H9 (cell line): Measurements from ENCODE around the gene ANKRD11. TPM values are rescaled to one million over a fixed set of nuclear protein-coding genes. Genes with fewer than 3 reads are reported as not detected.

Experiments
- DNase-seq: peaks from one replicate; pipeline ENCODE4 v3.0.0-alpha.2; 2017
- H2AFZ ChIP-seq: one replicate; pipeline ENCODE4 v1.6.1; 2013; ENCODE audit warnings: mild to moderate bottlenecking, low read length, control low read depth, moderate library complexity
- H2AK5ac ChIP-seq: 2 replicates; pipeline ENCODE4 v1.6.1; 2013; ENCODE audit warnings: low read length, control low read depth, mixed read lengths; ENCODE audit not compliant: insufficient read length
- H2BK120ac ChIP-seq: one replicate; pipeline ENCODE4 v1.6.1; 2013; ENCODE audit warnings: low read depth, mild to moderate bottlenecking, low read length, control low read depth, inconsistent platforms; ENCODE audit not compliant: poor library complexity, severe bottlenecking
- H2BK12ac ChIP-seq: 2 replicates; pipeline ENCODE4 v1.6.1; 2013; ENCODE audit warnings: low read length, control low read depth, mixed read lengths, low read depth; ENCODE audit not compliant: insufficient read length
- H2BK15ac ChIP-seq: 2 replicates; pipeline ENCODE4 v1.6.1; 2013; ENCODE audit warnings: low read depth, low read length, control low read depth
- H2BK20ac ChIP-seq: one replicate; pipeline ENCODE4 v1.6.1; 2013; ENCODE audit warnings: low read depth, mild to moderate bottlenecking, low read length, control low read depth, inconsistent platforms; ENCODE audit not compliant: poor library complexity, severe bottlenecking
- H2BK5ac ChIP-seq: 2 replicates; pipeline ENCODE4 v1.6.1; 2013; ENCODE audit warnings: low read length, control low read depth, mixed read lengths; ENCODE audit not compliant: insufficient read length
- H3K14ac ChIP-seq: 2 replicates; pipeline ENCODE4 v1.6.1; 2013; ENCODE audit warnings: low read length, control low read depth; ENCODE audit not compliant: insufficient read depth
- H3K18ac ChIP-seq: 2 replicates; pipeline ENCODE4 v1.6.1; 2013; ENCODE audit warnings: low read depth, mild to moderate bottlenecking, mixed read lengths, low read length, control low read depth; ENCODE audit not compliant: insufficient read length
- H3K23ac ChIP-seq: 2 replicates; pipeline ENCODE4 v1.6.1; 2013; ENCODE audit warnings: low read length, control low read depth, mixed read lengths, low read depth; ENCODE audit not compliant: insufficient read length
- H3K23me2 ChIP-seq: 2 replicates; pipeline ENCODE4 v1.6.1; 2013; ENCODE audit warnings: low read depth, mild to moderate bottlenecking, mixed read lengths, low read length, control low read depth; ENCODE audit not compliant: insufficient read length, poor library complexity, severe bottlenecking
- H3K27ac ChIP-seq: 2 replicates; pipeline ENCODE4 v1.5.1; 2013; ENCODE audit warnings: low read length, control low read depth, mixed read lengths, low read depth; ENCODE audit not compliant: insufficient read length
- H3K27me3 ChIP-seq: 2 replicates; pipeline ENCODE4 v1.6.1; 2013; ENCODE audit warnings: low read length, control low read depth, inconsistent platforms; ENCODE audit not compliant: insufficient read depth
- H3K4ac ChIP-seq: 2 replicates; pipeline ENCODE4 v1.6.1; 2013; ENCODE audit warnings: low read depth, mild to moderate bottlenecking, control low read depth, inconsistent platforms, low read length, moderate library complexity
- H3K4me1 ChIP-seq: 2 replicates; pipeline ENCODE4 v1.6.1; 2013; ENCODE audit warnings: low read length, control low read depth, inconsistent platforms; ENCODE audit not compliant: insufficient read depth
- H3K4me2 ChIP-seq: 2 replicates; pipeline ENCODE4 v1.6.1; 2013; ENCODE audit warnings: low read length, control low read depth, mixed read lengths; ENCODE audit not compliant: insufficient read length, insufficient read depth
- H3K56ac ChIP-seq: 2 replicates; pipeline ENCODE4 v1.6.1; 2013; ENCODE audit warnings: low read depth, mild to moderate bottlenecking, mixed read lengths, low read length, control low read depth; ENCODE audit not compliant: insufficient read length
- H3K79me1 ChIP-seq: 2 replicates; pipeline ENCODE4 v1.6.1; 2013; ENCODE audit warnings: low read depth, mild to moderate bottlenecking, moderate library complexity, low read length, control low read depth, inconsistent platforms; ENCODE audit not compliant: insufficient read depth, poor library complexity, severe bottlenecking
- H3K79me2 ChIP-seq: 2 replicates; pipeline ENCODE4 v1.6.1; 2013; ENCODE audit warnings: low read length, control low read depth, inconsistent platforms; ENCODE audit not compliant: insufficient read depth
- H3K9ac ChIP-seq: 2 replicates; pipeline ENCODE4 v1.6.1; 2013; ENCODE audit warnings: low read length, control low read depth, mixed read lengths; ENCODE audit not compliant: insufficient read length; ENCODE audit errors: extremely low read depth
- H3K9me3 ChIP-seq: one replicate; pipeline ENCODE4 v1.6.1; 2013; ENCODE audit warnings: low read depth, low read length, inconsistent platforms; ENCODE audit not compliant: control insufficient read depth
- H3T11ph ChIP-seq: one replicate; pipeline ENCODE4 v1.6.1; 2013; ENCODE audit warnings: mild to moderate bottlenecking, low read length, control low read depth, inconsistent platforms
- H4K20me1 ChIP-seq: one replicate; pipeline ENCODE4 v1.6.1; 2013; ENCODE audit not compliant: control insufficient read depth, insufficient read length, insufficient read depth
- H4K5ac ChIP-seq: 2 replicates; pipeline ENCODE4 v1.6.1; 2013; ENCODE audit warnings: low read depth, mild to moderate bottlenecking, mixed read lengths, low read length, control low read depth; ENCODE audit not compliant: insufficient read length
- H4K8ac ChIP-seq: replicated peaks from 2 replicates; pipeline ENCODE4 v1.6.1; 2013; ENCODE audit warnings: low read length, control low read depth, mixed read lengths, low read depth; ENCODE audit not compliant: insufficient read length
- H4K91ac ChIP-seq: 2 replicates; pipeline ENCODE4 v1.6.1; 2013; ENCODE audit warnings: low read depth, mild to moderate bottlenecking, moderate library complexity, mixed read lengths, low read length, control low read depth; ENCODE audit not compliant: insufficient read length
- H3K27ac Mint-ChIP-seq, 3 experiments: 2 replicates in 2 of 3; 3 replicates in 1 of 3; pipeline ENCODE4 v1.8.0; 2020 to 2021; ENCODE audit warnings: mixed read lengths in 3 of 3, mild to moderate bottlenecking in 1 of 3, moderate library complexity in 1 of 3
- H3K27me3 Mint-ChIP-seq: 2 replicates; pipeline ENCODE4 v1.8.0; 2021; ENCODE audit warnings: low read depth, mild to moderate bottlenecking, moderate library complexity, mixed read lengths
- H3K36me3 Mint-ChIP-seq, 3 experiments: 2 replicates in 2 of 3; 3 replicates in 1 of 3; pipeline ENCODE4 v1.8.0; 2020 to 2021; ENCODE audit warnings: low read depth in 3 of 3, mixed read lengths in 3 of 3; ENCODE audit not compliant: insufficient read depth in 1 of 3
- H3K4me1 Mint-ChIP-seq, 2 experiments: 2 replicates each; pipeline ENCODE4 v1.8.0; 2020; ENCODE audit warnings: mixed read lengths in 2 of 2
- H3K4me3 Mint-ChIP-seq, 2 experiments: 2 replicates in 1 of 2; 3 replicates in 1 of 2; pipeline ENCODE4 v1.8.0; 2020 to 2021; ENCODE audit warnings: mild to moderate bottlenecking in 2 of 2, mixed read lengths in 2 of 2, moderate library complexity in 1 of 2
- H3K9me3 Mint-ChIP-seq, 2 experiments: 2 replicates in 1 of 2; 3 replicates in 1 of 2; pipeline ENCODE4 v1.8.0; 2020; ENCODE audit warnings: mild to moderate bottlenecking in 2 of 2, mixed read lengths in 2 of 2, moderate library complexity in 1 of 2
- CTCF ChIP-seq: fragments of 200-600 bp; sonication (generic); conservative IDR thresholded peaks from 3 replicates; pipeline ENCODE4 v1.8.0; 2021; ENCODE audit warnings: antibody characterized with exemption, mild to moderate bottlenecking
- WGBS: extraction: QIAGEN DNeasy Blood & Tissue Kit; methylation state at CpG from one replicate; pipeline ENCODE4 v1.1.7; 2013; ENCODE audit warnings: missing lambda C conversion rate, low lambda C conversion rate, mixed read lengths; ENCODE audit not compliant: insufficient read length; ENCODE audit errors: extremely low coverage; 5-methylcytosine and 5-hydroxymethylcytosine counted together
- total RNA-seq: library from RNA; stranded (reverse); gene quantifications from 2 replicates; pipeline ENCODE4 v1.2.1, GENCODE V29; 2021

Gene ANKRD11
- total RNA-seq, 1 experiment from 2014 or later: 181 TPM

- H3K23ac ChIP-seq: no peak overlapping the region
- H3K14ac ChIP-seq: no peak overlapping the region
- H3K79me1 ChIP-seq: peaks cover 6% of the 10 kb centered on the region
- no peaks in the 10 kb centered on the region for H3K9me3 ChIP-seq
- H3K27ac ChIP-seq: no peak overlapping the region
- Mint-ChIP-seq H3K27ac (peak overlapping the region in 2 of 3 experiments; percentile 20 to 73; a peak in 3 of 7 replicates), H3K36me3 (peaks cover 1 to 7% (median 4%) of the 10 kb centered on the region in 3 experiments; a peak in 5 of 7 replicates), H3K27me3 (no peaks in the 10 kb centered on the region; the same call in 1 of the 2 replicates), H3K4me3 (no peak overlapping the region), H3K4me1 (peaks cover 55 to 62% of the 10 kb centered on the region in 2 experiments), H3K9me3 (no peaks in the 10 kb centered on the region)
- no peak overlapping the region for H4K5ac ChIP-seq
- H3K9ac ChIP-seq: no peak overlapping the region
- H2BK120ac ChIP-seq: no peak overlapping the region
- no peak for TF ChIP-seq CTCF
- no peak for DNase-seq
- H3K4ac ChIP-seq: no peak overlapping the region
- no peak overlapping the region for H3K56ac ChIP-seq
- no peak overlapping the region for H2BK20ac ChIP-seq
- no peak overlapping the region for H4K8ac ChIP-seq
- H2BK12ac ChIP-seq: no peak overlapping the region
- peaks cover 5% of the 10 kb centered on the region; the same call in 1 of the 2 replicates for H3K4me1 ChIP-seq
- WGBS: no CpG with 5 or more reads among the region's 5 CpGs
- H3T11ph ChIP-seq: no peak overlapping the region
- H3K4me2 ChIP-seq: no peak overlapping the region
- H2AFZ ChIP-seq: no peak overlapping the region
- no peak overlapping the region for H4K91ac ChIP-seq
- H3K23me2 ChIP-seq: no peaks in the 10 kb centered on the region
- peaks cover 88% of the 10 kb centered on the region for H3K79me2 ChIP-seq
- H2AK5ac ChIP-seq: no peak overlapping the region
- H3K27me3 ChIP-seq: no peaks in the 10 kb centered on the region
- H3K18ac ChIP-seq: no peak overlapping the region
- H2BK5ac ChIP-seq: no peak overlapping the region
- H2BK15ac ChIP-seq: no peak overlapping the region
- peaks cover 5% of the 10 kb centered on the region for H4K20me1 ChIP-seq
These were observed 15.2 kb downstream of the ANKRD11 start for GRCh38 chr16:89475144-89475543.
